Activated naive CD4-positive, alpha-beta T cell treated with anti-CD3 and anti-CD28 coated beads for 36 hours (primary cell): ENCODE results near the gene TCEA2. TPM values are rescaled to one million over a fixed set of nuclear protein-coding genes. Genes with fewer than 3 reads are reported as not detected.

Experiments
- CTCF ChIA-PET: fragments of 350-600 bp; sonication (Branson Sonifier 250); formaldehyde crosslinking; loops from one replicate; lab custom pipeline; 2021; ENCODE audit warnings: antibody characterized with exemption; lab: Charles Lee
- DNase-seq: peaks from one replicate; pipeline ENCODE4 v3.0.0-alpha.2; 2020
- H3K27ac Mint-ChIP-seq: one replicate; pipeline ENCODE4 v1.8.0; 2021; ENCODE audit warnings: mild to moderate bottlenecking, mixed read lengths
- H3K27me3 Mint-ChIP-seq: one replicate; pipeline ENCODE4 v1.8.0; 2021; ENCODE audit warnings: low read depth, mixed read lengths
- H3K36me3 Mint-ChIP-seq: one replicate; pipeline ENCODE4 v1.8.0; 2021; ENCODE audit warnings: low read depth, mixed read lengths
- H3K4me1 Mint-ChIP-seq: one replicate; pipeline ENCODE4 v1.8.0; 2021; ENCODE audit warnings: low read depth, mixed read lengths
- H3K4me3 Mint-ChIP-seq: one replicate; pipeline ENCODE4 v1.8.0; 2021; ENCODE audit warnings: mild to moderate bottlenecking, moderate library complexity, mixed read lengths
- H3K9me3 Mint-ChIP-seq: one replicate; pipeline ENCODE4 v1.8.0; 2021; ENCODE audit warnings: mixed read lengths
- intact Hi-C: fragments of 100-400 bp; cut with micrococcal nuclease; formaldehyde crosslinking; loops from one replicate; pipeline ENCODE4 v1.15.1; 2023
- total RNA-seq, 2 experiments: library from RNA; stranded (reverse); gene quantifications; one replicate each; pipeline ENCODE4 v1.2.3, GENCODE V29; 2021

Gene TCEA2
- total RNA-seq, 2 experiments from 2014 or later = 16.7 to 18.2 TPM

- CTCF ChIA-PET = no interaction called here
- Mint-ChIP-seq H3K36me3 (no peaks in the 10 kb centered on the region), H3K4me1 (peaks cover 13% of the 10 kb centered on the region), H3K9me3 (no peaks in the 10 kb centered on the region), H3K27ac (no peak overlapping the region), H3K27me3 (peaks cover 13% of the 10 kb centered on the region), H3K4me3 (no peak overlapping the region)
- intact Hi-C loops = no loop called here
- DNase-seq = no peak
Observed at GRCh38 chr20:64044484-64045247, 18.3 kb upstream of the TCEA2 start.

GRCh38 chr20:64045346-64046011, 17.5 kb upstream of the TCEA2 start:
- Mint-ChIP-seq H3K9me3 (no peaks in the 10 kb centered on the region), H3K27ac (no peak overlapping the region), H3K4me3 (no peak overlapping the region), H3K27me3 (peaks cover 18% of the 10 kb centered on the region), H3K4me1 (peaks cover 7% of the 10 kb centered on the region), H3K36me3 (no peaks in the 10 kb centered on the region)
- DNase-seq = no peak
- CTCF ChIA-PET = no interaction called here
- intact Hi-C loops = no loop called here

GRCh38 chr20:64047046-64047389, 16.0 kb upstream of the TCEA2 start:
- Mint-ChIP-seq H3K27ac (no peak overlapping the region), H3K27me3 (peaks cover 30% of the 10 kb centered on the region), H3K4me1 (no peaks in the 10 kb centered on the region), H3K9me3 (no peaks in the 10 kb centered on the region), H3K4me3 (no peak overlapping the region), H3K36me3 (no peaks in the 10 kb centered on the region)
- intact Hi-C loops = no loop called here
- CTCF ChIA-PET = interaction anchor here (1.5 kb wide), 1 partner anchor 8 kb away, joined by 3 read pairs; no protein-coding TSS in a partner anchor
- DNase-seq = no peak

GRCh38 chr20:64047968-64048401, 15.0 kb upstream of the TCEA2 start:
- H3K36me3 Mint-ChIP-seq = no peaks in the 10 kb centered on the region
- intact Hi-C loops = no loop called here
- no peaks in the 10 kb centered on the region for H3K9me3 Mint-ChIP-seq
- DNase-seq = no peak
- no peak overlapping the region for H3K4me3 Mint-ChIP-seq
- H3K27ac Mint-ChIP-seq = no peak overlapping the region
- H3K4me1 Mint-ChIP-seq = no peaks in the 10 kb centered on the region
- CTCF ChIA-PET = interaction anchor here (1.5 kb wide), 1 partner anchor 9 kb away, joined by 3 read pairs; no protein-coding TSS in a partner anchor
- peaks cover 33% of the 10 kb centered on the region for H3K27me3 Mint-ChIP-seq

GRCh38 chr20:64048402-64049044, 14.5 kb upstream of the TCEA2 start:
- no peaks in the 10 kb centered on the region for H3K36me3 Mint-ChIP-seq
- no peak overlapping the region for H3K4me3 Mint-ChIP-seq
- no peak for DNase-seq
- H3K4me1 Mint-ChIP-seq = peaks cover 4% of the 10 kb centered on the region
- peaks cover 37% of the 10 kb centered on the region for H3K27me3 Mint-ChIP-seq
- CTCF ChIA-PET = no interaction called here
- H3K9me3 Mint-ChIP-seq = no peaks in the 10 kb centered on the region
- intact Hi-C loops = no loop called here
- no peak overlapping the region for H3K27ac Mint-ChIP-seq

- Mint-ChIP-seq H3K4me1 (peaks cover 4% of the 10 kb centered on the region), H3K9me3 (no peaks in the 10 kb centered on the region), H3K27ac (no peak within 1 kb of the TSS), H3K4me3 (peak within 1 kb of the TSS; percentile 27), H3K36me3 (no peaks in the 10 kb centered on the region), H3K27me3 (peaks cover 37% of the 10 kb centered on the region)
- CTCF ChIA-PET = no interaction called here
- peak; percentile 49 for DNase-seq
- intact Hi-C loops = no loop called here
Observed at GRCh38 chr20:64049060-64049877, 13.7 kb upstream of the TCEA2 start, which contains the start of gene SOX18. TSS of gene SOX18 (minus strand) at chr20:64049639. CDS start at chr20:64049516, 123 bp downstream.

- intact Hi-C loops = loop anchor here (10.0 kb wide), 1 partner anchor 265 kb away; no protein-coding TSS in a partner anchor
- Mint-ChIP-seq H3K27ac (no peak overlapping the region), H3K27me3 (peaks cover 37% of the 10 kb centered on the region), H3K36me3 (no peaks in the 10 kb centered on the region), H3K4me3 (peak overlapping the region; percentile 27), H3K4me1 (peaks cover 4% of the 10 kb centered on the region), H3K9me3 (no peaks in the 10 kb centered on the region)
- CTCF ChIA-PET = interaction anchor here (0.7 to 1.5 kb wide), 2 partner anchors 71 to 138 kb away, joined by 5 to 6 read pairs; no protein-coding TSS in a partner anchor
- DNase-seq = no peak
Observed at GRCh38 chr20:64049878-64050260, 13.1 kb upstream of the TCEA2 start.

- Mint-ChIP-seq H3K36me3 (no peaks in the 10 kb centered on the region), H3K4me3 (no peak overlapping the region), H3K4me1 (peaks cover 4% of the 10 kb centered on the region), H3K27me3 (peaks cover 37% of the 10 kb centered on the region), H3K27ac (no peak overlapping the region), H3K9me3 (no peaks in the 10 kb centered on the region)
- intact Hi-C loops = loop anchor here (10.0 kb wide), 1 partner anchor 266 kb away; no protein-coding TSS in a partner anchor
- CTCF ChIA-PET = interaction anchor here (0.7 to 1.5 kb wide), 2 partner anchors 70 to 139 kb away, joined by 5 to 6 read pairs; no protein-coding TSS in a partner anchor
- no peak for DNase-seq
Observed at GRCh38 chr20:64050261-64051032, 12.6 kb upstream of the TCEA2 start.

GRCh38 chr20:64051033-64051452, 12.0 kb upstream of the TCEA2 start:
- no peak overlapping the region for H3K27ac Mint-ChIP-seq
- H3K4me1 Mint-ChIP-seq = peaks cover 4% of the 10 kb centered on the region
- no peak overlapping the region for H3K4me3 Mint-ChIP-seq
- CTCF ChIA-PET = interaction anchor here (1.5 kb wide), 1 partner anchor 69 kb away, joined by 5 read pairs; no protein-coding TSS in a partner anchor
- H3K27me3 Mint-ChIP-seq = peaks cover 37% of the 10 kb centered on the region
- H3K36me3 Mint-ChIP-seq = no peaks in the 10 kb centered on the region
- H3K9me3 Mint-ChIP-seq = no peaks in the 10 kb centered on the region
- no peak for DNase-seq
- intact Hi-C loops = loop anchor here (10.0 kb wide), 1 partner anchor 266 kb away; no protein-coding TSS in a partner anchor

- no peaks in the 10 kb centered on the region for H3K36me3 Mint-ChIP-seq
- no peak for DNase-seq
- no peak overlapping the region for H3K4me3 Mint-ChIP-seq
- H3K27me3 Mint-ChIP-seq = peaks cover 36% of the 10 kb centered on the region
- peaks cover 4% of the 10 kb centered on the region for H3K4me1 Mint-ChIP-seq
- intact Hi-C loops = loop anchor here (10.0 kb wide), 1 partner anchor 267 kb away; no protein-coding TSS in a partner anchor
- CTCF ChIA-PET = interaction anchor here (0.5 to 1.5 kb wide), 2 partner anchors 15 to 69 kb away, joined by 3 to 5 read pairs; no protein-coding TSS in a partner anchor
- no peak overlapping the region for H3K27ac Mint-ChIP-seq
- H3K9me3 Mint-ChIP-seq = no peaks in the 10 kb centered on the region
Observed at GRCh38 chr20:64051561-64052325, 11.3 kb upstream of the TCEA2 start.
